CD1c-positive myeloid dendritic cell (primary cell): ENCODE measurements around the gene CEP72.

ENCODE experiments used
- DNase-seq: peaks from one replicate; pipeline ENCODE4 v3.0.0-alpha.2; 2016; ENCODE audit errors: extremely low spot score

CEP72 gene

GRCh38 chr5:659496-660263, 47.5 kb downstream of the CEP72 start:
- DNase-seq = no peak

GRCh38 chr5:660491-661030, 48.4 kb downstream of the CEP72 start:
- no peak for DNase-seq

- no peak for DNase-seq
Measured at GRCh38 chr5:661891-662750, 50.0 kb downstream of the CEP72 start.

GRCh38 chr5:662751-663435, 50.8 kb downstream of the CEP72 start:
- no peak for DNase-seq

GRCh38 chr5:663436-664342, 51.5 kb downstream of the CEP72 start:
- DNase-seq = no peak

- DNase-seq = no peak
Measured at GRCh38 chr5:664343-664993, 52.3 kb downstream of the CEP72 start.

GRCh38 chr5:664994-665360, 52.8 kb downstream of the CEP72 start:
- DNase-seq = no peak

- DNase-seq = no peak
Measured at GRCh38 chr5:665541-665955, 53.4 kb downstream of the CEP72 start.

GRCh38 chr5:665956-666711, 54.0 kb downstream of the CEP72 start:
- DNase-seq = no peak

- no peak for DNase-seq
Measured at GRCh38 chr5:666816-667498, 54.8 kb downstream of the CEP72 start.

- peak; percentile 49 for DNase-seq
Measured at GRCh38 chr5:668283-668995, 56.3 kb downstream of the CEP72 start.

- DNase-seq = peak; percentile 3
Measured at GRCh38 chr5:669111-669841, 57.1 kb downstream of the CEP72 start.

- DNase-seq = no peak
Measured at GRCh38 chr5:669842-670395, 57.8 kb downstream of the CEP72 start.

- DNase-seq = no peak
Measured at GRCh38 chr5:670396-671270, 58.5 kb downstream of the CEP72 start.

- DNase-seq = peak; percentile 71
Measured at GRCh38 chr5:671459-672328, 59.6 kb downstream of the CEP72 start.
